HepG2 (cell line): ENCODE results near the gene PRPSAP2. TPM values are rescaled to one million over a fixed set of nuclear protein-coding genes. Genes with fewer than 3 reads are reported as not detected.

Experiments used
- ATAC-seq: fragments of 200-7000 bp; cut with Tn5 transposase; 3 replicates; pipeline ENCODE4 v1.9.1; 2020; ENCODE audit warnings: mild to moderate bottlenecking, moderate library complexity
- BruUV-seq: library from RNA; stranded (reverse); fragments of 400-500 nt; replicated peaks from 2 replicates; lab custom pipeline; 2021; lab: Mats Ljungman, UMichigan
- CTCF ChIA-PET: fragments of 300-600 bp; formaldehyde crosslinking; extraction: SDS; loops from one replicate; lab custom pipeline; 2021; ENCODE audit warnings: low total read pairs, inconsistent platforms, low intra/inter-chr PET ratio; lab: Yijun Ruan, JAX
- POLR2A ChIA-PET: fragments of 350-600 bp; sonication (Branson Sonifier 250); formaldehyde crosslinking; loops from one replicate; lab custom pipeline; 2020; ENCODE audit warnings: antibody characterized with exemption, inconsistent platforms; lab: Yijun Ruan, JAX
- DNase-seq: peaks from one replicate; pipeline ENCODE4 v3.0.0-alpha.2; 2015; ENCODE audit warnings: low spot score
- FAIRE-seq: peaks from 3 replicates; lab custom pipeline; 2011; peaks lifted over from hg19 to GRCh38; lab: Jason Lieb, UNC
- H2AFZ ChIP-seq: one replicate; pipeline ENCODE4 v1.6.1; 2011; ENCODE audit warnings: low read length, inconsistent platforms
- H3K27ac ChIP-seq: fragments of 300-600 bp; 3 replicates; pipeline ENCODE4 v1.8.0; 2011; ENCODE audit warnings: mixed run types, mild to moderate bottlenecking, mixed read lengths, low read length, inconsistent platforms; ENCODE audit not compliant: insufficient read depth; ENCODE audit errors: extremely low read length
- H3K27me3 ChIP-seq, 2 experiments: fragments of 200-600 bp in 1 of 2; 2 replicates in 1 of 2; 3 replicates in 1 of 2; pipeline versions ENCODE4 v1.6.0 to v1.8.0; 2011; ENCODE audit warnings: low read length in 2 of 2, mild to moderate bottlenecking in 2 of 2, moderate library complexity in 2 of 2, inconsistent platforms in 1 of 2; ENCODE audit not compliant: insufficient read depth in 2 of 2, control insufficient read depth in 1 of 2
- H3K36me3 ChIP-seq, 2 experiments: fragments of 200-600 bp in 1 of 2; replicated peaks in 1 of 2; 2 replicates in 1 of 2; 3 replicates in 1 of 2; pipeline versions ENCODE4 v1.5.1 to v1.8.0; 2011; ENCODE audit warnings: low read length in 2 of 2, inconsistent platforms in 1 of 2; ENCODE audit not compliant: insufficient read depth in 2 of 2, control insufficient read depth in 1 of 2
- H3K4me1 ChIP-seq: 2 replicates; pipeline ENCODE4 v1.5.1; 2012; ENCODE audit warnings: low read length, inconsistent platforms; ENCODE audit not compliant: insufficient read depth
- H3K4me2 ChIP-seq: 2 replicates; pipeline ENCODE4 v1.6.0; 2011; ENCODE audit warnings: low read depth, low read length, inconsistent platforms
- H3K4me3 ChIP-seq, 3 experiments: fragments of 200-600 bp in 1 of 3; sonication (generic), shearing (Covaris generic) in 1 of 3; replicated peaks in 1 of 3; 2 replicates each; pipeline ENCODE4 v1.5.1; 2011 to 2016; ENCODE audit warnings: low read length in 3 of 3, inconsistent platforms in 2 of 3, low read depth in 2 of 3, mild to moderate bottlenecking in 2 of 3, control low read depth in 1 of 3, mixed read lengths in 1 of 3; ENCODE audit not compliant: insufficient read depth in 1 of 3
- H3K79me2 ChIP-seq: one replicate; pipeline ENCODE4 v1.6.1; 2011; ENCODE audit warnings: low read length, inconsistent platforms; ENCODE audit not compliant: insufficient read depth
- H3K9ac ChIP-seq: 2 replicates; pipeline ENCODE4 v1.6.0; 2011; ENCODE audit warnings: mild to moderate bottlenecking, low read depth, low read length, inconsistent platforms; ENCODE audit not compliant: insufficient read depth
- H3K9me3 ChIP-seq: 2 replicates; pipeline ENCODE4 v1.5.1; 2012; ENCODE audit warnings: mild to moderate bottlenecking, low read length
- H4K20me1 ChIP-seq: 2 replicates; pipeline ENCODE4 v1.6.0; 2011; ENCODE audit warnings: inconsistent platforms, mild to moderate bottlenecking, low read length, moderate library complexity; ENCODE audit not compliant: insufficient read depth
- KDM5A ChIP-seq: fragments of 200-600 bp; sonication (generic); IDR thresholded peaks from 2 replicates; pipeline ENCODE4 v1.7.0; 2018; ENCODE audit warnings: antibody characterized with exemption, mild to moderate bottlenecking, low read length, borderline replicate concordance
- KLF6 ChIP-seq: IDR thresholded peaks from 2 replicates; pipeline ENCODE4 v1.8.0; 2016; ENCODE audit warnings: missing biosample characterization, missing genetic modification reagents
- NR2C2 ChIP-seq: sonication (generic); formaldehyde crosslinking; IDR thresholded peaks from 2 replicates; pipeline ENCODE4 v1.4.0; 2020; ENCODE audit warnings: missing genetic modification reagents, mild to moderate bottlenecking, moderate library complexity, borderline replicate concordance
- POLR2AphosphoS5 ChIP-seq: IDR thresholded peaks from 2 replicates; pipeline ENCODE4 v1.6.1; 2012; ENCODE audit warnings: low read depth, low read length
- RAD21 ChIP-seq: fragments of 450-650 bp; formaldehyde crosslinking; IDR thresholded peaks from 2 replicates; pipeline ENCODE4 v1.5.0; 2020; ENCODE audit warnings: mild to moderate bottlenecking
- ZHX2 ChIP-seq, 2 experiments: sonication (generic) in 1 of 2; formaldehyde crosslinking in 1 of 2; IDR thresholded peaks; 2 replicates each; pipeline versions ENCODE4 v1.6.1 to v1.9.0; 2014 to 2022; ENCODE audit warnings: antibody characterized with exemption in 1 of 2, borderline replicate concordance in 1 of 2, inconsistent platforms in 1 of 2, low read depth in 1 of 2, missing genetic modification reagents in 1 of 2
- ZNF33B ChIP-seq: sonication (generic); formaldehyde crosslinking; IDR thresholded peaks from 2 replicates; pipeline ENCODE4 v1.5.1; 2020; ENCODE audit warnings: mild to moderate bottlenecking, missing genetic modification reagents
- WGBS: methylation state at CpG from one replicate; pipeline ENCODE4 v1.1.6; 2017; ENCODE audit warnings: low lambda C conversion rate; 5-methylcytosine and 5-hydroxymethylcytosine counted together
- in situ Hi-C: cut with HindIII; loops from 2 replicates; pipeline ENCODE4 v1.10.0; 2017; ENCODE audit warnings: low pct_unique_long_range_greater_than_20kb; ENCODE audit not compliant: extremely low pct_ligation_motif_present
- intact Hi-C: fragments of 100-400 bp; cut with micrococcal nuclease; formaldehyde crosslinking; loops from one replicate; pipeline ENCODE4 v1.10.0; 2022; ENCODE audit not compliant: unreplicated experiment
- polyA plus RNA-seq, 8 experiments: library from polyadenylated mRNA; depleted of rRNA in 3 of 8; stranded (reverse) in 7 of 8; unstranded in 1 of 8; fragments of >200 nt; fragmentation: Illumina TruSeq in 4 of 8; extraction: Trizol in 4 of 8; gene quantifications; 2 replicates each; pipeline versions ENCODE4 v1.2.1 to v1.2.3, GENCODE V29; 2011 to 2016; ENCODE audit warnings: low read depth in 4 of 8, missing spikeins in 1 of 8, mixed read lengths in 1 of 8; ENCODE audit not compliant: insufficient read depth in 1 of 8
- total RNA-seq, 5 experiments: library from RNA; depleted of rRNA; stranded (reverse); fragments of >200 nt; fragmentation: Illumina TruSeq; extraction: Trizol; gene quantifications; 2 replicates each; pipeline ENCODE4 v1.2.3, GENCODE V29; 2016; ENCODE audit warnings: low read depth in 1 of 5
- TF ChIP-seq, protein P1 (sequence below): sonication (generic); formaldehyde crosslinking; IDR thresholded peaks from 2 replicates; pipeline ENCODE4 v1.5.0; 2020; ENCODE audit warnings: mild to moderate bottlenecking, missing genetic modification reagents
- TF ChIP-seq, protein P2 (sequence below): conservative IDR thresholded peaks from 2 replicates; pipeline ENCODE4 v1.6.1; 2018; ENCODE audit warnings: missing genetic modification reagents

The PRPSAP2 gene
- total and polyA plus RNA-seq, 2 of the 13 experiments (the other 11 are each of a cell fraction or from before 2014, with no cell fraction given), result 34.0 to 58.9 TPM

DNA sequence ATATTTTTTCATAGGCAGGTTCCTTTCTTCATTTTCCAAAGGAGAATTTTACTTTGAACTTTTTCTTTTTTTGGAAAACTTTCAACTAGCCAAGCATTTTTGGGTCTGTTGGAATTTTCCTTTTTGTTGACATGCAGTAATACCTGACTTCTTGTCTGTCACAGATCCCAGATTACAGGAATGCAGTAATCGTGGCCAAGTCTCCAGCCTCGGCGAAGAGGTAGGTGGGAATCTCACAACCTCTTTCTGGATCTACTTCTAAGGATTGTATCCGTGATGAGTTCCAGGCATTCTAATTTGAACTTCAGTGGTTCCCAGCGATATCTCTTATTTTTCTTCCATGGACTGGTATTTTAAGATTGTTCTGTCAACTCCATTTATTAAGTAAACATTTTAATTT, 31.7 kb downstream of the PRPSAP2 start:
- no peak overlapping the region for H2AFZ ChIP-seq
- FAIRE-seq (no peak), ATAC-seq (no peak)
- no peaks in the 10 kb centered on the region for H3K79me2 ChIP-seq
- no peak overlapping the region for H3K4me3 ChIP-seq
- H3K9ac ChIP-seq, result no peak overlapping the region
- no TSS peak for BruUV-seq
- peaks cover 5% of the 10 kb centered on the region; the same call in 1 of the 2 replicates for H3K4me1 ChIP-seq
- TF ChIP-seq NR2C2 (CRISPR knock-in tag) (no peak), ZNF33B (CRISPR knock-in tag) (no peak), RAD21 (no peak), KLF6 (CRISPR knock-in tag) (no peak), POLR2AphosphoS5 (no peak)
- TF ChIP-seq, all 625 proteins: peak for 0
- no peak overlapping the region for H3K27ac ChIP-seq
- H3K27me3 ChIP-seq, result no peaks in the 10 kb centered on the region
- H3K36me3 ChIP-seq, result peaks cover 11 to 28% of the 10 kb centered on the region in 2 experiments
- no peak for DNase-seq
- H3K4me2 ChIP-seq, result no peak overlapping the region
- in situ Hi-C loops (no loop called here), intact Hi-C loops (no loop called here)
- POLR2A ChIA-PET, result no interaction called here
- no peaks in the 10 kb centered on the region for H4K20me1 ChIP-seq
- no peaks in the 10 kb centered on the region for H3K9me3 ChIP-seq
- CTCF ChIA-PET, result no interaction called here
- 94% methylated on average over 5 of the region's 5 CpGs for WGBS

DNA sequence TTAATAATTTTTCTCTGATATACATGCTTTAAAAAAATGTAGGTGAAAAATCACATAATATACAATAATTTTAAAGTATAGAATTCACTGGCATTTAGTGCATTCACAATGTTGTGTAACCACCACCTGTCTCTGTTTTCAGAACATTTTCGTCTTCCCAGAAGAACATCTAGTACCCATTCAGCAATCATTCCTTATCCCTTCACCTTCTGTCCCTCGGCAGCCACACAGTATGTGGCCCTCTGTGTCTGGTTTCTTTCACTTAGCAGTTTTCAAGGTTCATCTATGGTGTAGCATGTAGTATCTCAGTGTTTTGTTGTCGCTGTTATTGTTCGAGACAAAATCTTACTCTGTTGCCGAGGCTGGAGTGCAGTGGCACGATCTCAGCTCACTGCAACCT, 33.6 kb downstream of the PRPSAP2 start:
- H3K9ac ChIP-seq, result no peak overlapping the region
- POLR2A ChIA-PET, result no interaction called here
- no peak for TF ChIP-seq KDM5A
- TF ChIP-seq, protein P1, sequence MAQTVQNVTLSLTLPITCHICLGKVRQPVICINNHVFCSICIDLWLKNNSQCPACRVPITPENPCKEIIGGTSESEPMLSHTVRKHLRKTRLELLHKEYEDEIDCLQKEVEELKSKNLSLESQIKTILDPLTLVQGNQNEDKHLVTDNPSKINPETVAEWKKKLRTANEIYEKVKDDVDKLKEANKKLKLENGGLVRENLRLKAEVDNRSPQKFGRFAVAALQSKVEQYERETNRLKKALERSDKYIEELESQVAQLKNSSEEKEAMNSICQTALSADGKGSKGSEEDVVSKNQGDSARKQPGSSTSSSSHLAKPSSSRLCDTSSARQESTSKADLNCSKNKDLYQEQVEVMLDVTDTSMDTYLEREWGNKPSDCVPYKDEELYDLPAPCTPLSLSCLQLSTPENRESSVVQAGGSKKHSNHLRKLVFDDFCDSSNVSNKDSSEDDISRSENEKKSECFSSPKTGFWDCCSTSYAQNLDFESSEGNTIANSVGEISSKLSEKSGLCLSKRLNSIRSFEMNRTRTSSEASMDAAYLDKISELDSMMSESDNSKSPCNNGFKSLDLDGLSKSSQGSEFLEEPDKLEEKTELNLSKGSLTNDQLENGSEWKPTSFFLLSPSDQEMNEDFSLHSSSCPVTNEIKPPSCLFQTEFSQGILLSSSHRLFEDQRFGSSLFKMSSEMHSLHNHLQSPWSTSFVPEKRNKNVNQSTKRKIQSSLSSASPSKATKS (CRISPR knock-in tag), result no peak
- TF ChIP-seq, protein P2, sequence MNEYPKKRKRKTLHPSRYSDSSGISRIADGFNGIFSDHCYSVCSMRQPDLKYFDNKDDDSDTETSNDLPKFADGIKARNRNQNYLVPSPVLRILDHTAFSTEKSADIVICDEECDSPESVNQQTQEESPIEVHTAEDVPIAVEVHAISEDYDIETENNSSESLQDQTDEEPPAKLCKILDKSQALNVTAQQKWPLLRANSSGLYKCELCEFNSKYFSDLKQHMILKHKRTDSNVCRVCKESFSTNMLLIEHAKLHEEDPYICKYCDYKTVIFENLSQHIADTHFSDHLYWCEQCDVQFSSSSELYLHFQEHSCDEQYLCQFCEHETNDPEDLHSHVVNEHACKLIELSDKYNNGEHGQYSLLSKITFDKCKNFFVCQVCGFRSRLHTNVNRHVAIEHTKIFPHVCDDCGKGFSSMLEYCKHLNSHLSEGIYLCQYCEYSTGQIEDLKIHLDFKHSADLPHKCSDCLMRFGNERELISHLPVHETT (CRISPR knock-in tag), result no peak
- no peak for TF ChIP-seq ZHX2 (IDR thresholded peaks at IDR 0.05; ENCODE audit: low read depth)
- no peak for TF ChIP-seq ZHX2 (CRISPR knock-in tag; IDR thresholded peaks at IDR 0.05; ENCODE audit: borderline replicate concordance)

More for the DNA sequence above, 33.6 kb downstream of the PRPSAP2 start:
- 95% methylated on average over 6 of the region's 6 CpGs for WGBS
- Histone ChIP-seq H4K20me1 (no peaks in the 10 kb centered on the region), H3K36me3 (peaks cover 8 to 25% of the 10 kb centered on the region in 2 experiments; a peak in 4 of 5 replicates), H3K79me2 (no peaks in the 10 kb centered on the region), H3K27me3 (no peaks in the 10 kb centered on the region), H3K4me3 (no peak overlapping the region), H3K27ac (no peak overlapping the region), H3K4me1 (peaks cover 5% of the 10 kb centered on the region; the same call in 1 of the 2 replicates), H3K9me3 (no peaks in the 10 kb centered on the region), H3K4me2 (no peak overlapping the region), H2AFZ (no peak overlapping the region)
- in situ Hi-C loops (no loop called here), intact Hi-C loops (no loop called here)
- ATAC-seq, result no peak
- DNase-seq, result no peak
- no peak for FAIRE-seq
- BruUV-seq, result no TSS peak
- CTCF ChIA-PET, result no interaction called here
